IMR-90 (cell line): ENCODE data around the gene SHC1. TPM values are rescaled to one million over a fixed set of nuclear protein-coding genes. Genes with fewer than 3 reads are reported as not detected.

Experiments used
- ATAC-seq: fragments of 200-7000 bp; cut with Tn5 transposase; 2 replicates; pipeline ENCODE4 v1.9.1; 2020; ENCODE audit warnings: low read depth, mild to moderate bottlenecking, moderate library complexity
- BruUV-seq: library from RNA; stranded (reverse); fragments of 400-500 nt; replicated peaks from 2 replicates; lab custom pipeline; 2021; lab: Mats Ljungman, UMichigan
- CTCF ChIA-PET: fragments of 300-600 bp; formaldehyde crosslinking; extraction: SDS; loops from one replicate; lab custom pipeline; 2021; ENCODE audit warnings: antibody characterized with exemption; lab: Yijun Ruan, JAX
- POLR2A ChIA-PET: fragments of 300-600 bp; sonication (Branson Sonifier 250); formaldehyde crosslinking; loops from one replicate; lab custom pipeline; 2022; ENCODE audit warnings: antibody characterized with exemption; ENCODE audit not compliant: unreplicated experiment; lab: Charles Lee
- DNase-seq: peaks from one replicate; pipeline ENCODE4 v3.0.0; 2013
- H2AFZ ChIP-seq: replicated peaks from 2 replicates; pipeline ENCODE3; 2013; ENCODE audit warnings: low read length, mild to moderate bottlenecking; ENCODE audit not compliant: poor library complexity
- H2AK5ac ChIP-seq: 2 replicates; pipeline ENCODE4 v1.6.1; 2013; ENCODE audit warnings: low read depth, low read length, inconsistent platforms
- H2AK9ac ChIP-seq: replicated peaks from 2 replicates; pipeline ENCODE3; 2013; ENCODE audit warnings: mild to moderate bottlenecking, low read depth, low read length, moderate library complexity; ENCODE audit not compliant: poor library complexity
- H2BK120ac ChIP-seq: 2 replicates; pipeline ENCODE4 v1.6.1; 2013; ENCODE audit warnings: low read depth, low read length, inconsistent platforms
- H2BK15ac ChIP-seq: 3 replicates; pipeline ENCODE4 v1.6.1; 2013; ENCODE audit warnings: low read depth, low read length, inconsistent platforms
- H2BK20ac ChIP-seq: 2 replicates; pipeline ENCODE4 v1.6.1; 2013; ENCODE audit warnings: low read depth, mild to moderate bottlenecking, inconsistent platforms, low read length, moderate library complexity
- H2BK5ac ChIP-seq: 2 replicates; pipeline ENCODE4 v1.6.1; 2013; ENCODE audit warnings: mild to moderate bottlenecking, low read depth, low read length, inconsistent platforms; ENCODE audit not compliant: poor library complexity, severe bottlenecking
- H3K14ac ChIP-seq: replicated peaks from 2 replicates; pipeline ENCODE4 v1.6.1; 2013; ENCODE audit warnings: low read depth, low read length, inconsistent platforms
- H3K18ac ChIP-seq: 2 replicates; pipeline ENCODE4 v1.6.1; 2013; ENCODE audit warnings: low read depth, low read length, control low read depth
- H3K23ac ChIP-seq: 2 replicates; pipeline ENCODE4 v1.6.1; 2013; ENCODE audit warnings: low read depth, low read length, inconsistent platforms
- H3K27ac ChIP-seq: 2 replicates; pipeline ENCODE4 v1.5.1; 2013; ENCODE audit warnings: mild to moderate bottlenecking, control low read depth, low read length; ENCODE audit not compliant: insufficient read depth
- H3K27me3 ChIP-seq: 2 replicates; pipeline ENCODE4 v1.6.1; 2013; ENCODE audit warnings: low read length; ENCODE audit not compliant: control insufficient read depth, insufficient read depth
- H3K36me3 ChIP-seq: 2 replicates; pipeline ENCODE4 v1.6.1; 2013; ENCODE audit warnings: low read length, mixed read lengths; ENCODE audit not compliant: control insufficient read depth, insufficient read depth
- H3K4ac ChIP-seq: 2 replicates; pipeline ENCODE4 v1.6.1; 2013; ENCODE audit warnings: low read depth, low read length, inconsistent platforms
- H3K4me1 ChIP-seq: 2 replicates; pipeline ENCODE4 v1.6.1; 2013; ENCODE audit warnings: low read length, mixed read lengths; ENCODE audit not compliant: control insufficient read depth, insufficient read depth
- H3K4me2 ChIP-seq: 2 replicates; pipeline ENCODE4 v1.6.1; 2013; ENCODE audit warnings: low read depth, mild to moderate bottlenecking, control low read depth, low read length, moderate library complexity
- H3K4me3 ChIP-seq: 2 replicates; pipeline ENCODE4 v1.5.1; 2013; ENCODE audit warnings: low read depth, mild to moderate bottlenecking, control low read depth, low read length, moderate library complexity; ENCODE audit not compliant: insufficient read depth
- H3K56ac ChIP-seq: 2 replicates; pipeline ENCODE4 v1.6.1; 2013; ENCODE audit warnings: low read length, inconsistent platforms; ENCODE audit not compliant: insufficient read depth; ENCODE audit errors: extremely low read depth
- H3K79me1 ChIP-seq, 2 experiments: 2 replicates each; pipeline ENCODE4 v1.6.1; 2013; ENCODE audit warnings: low read length in 2 of 2, inconsistent platforms in 1 of 2, low read depth in 1 of 2
- H3K9ac ChIP-seq: 2 replicates; pipeline ENCODE4 v1.6.1; 2013; ENCODE audit warnings: low read depth, low read length, control low read depth
- H3K9me1 ChIP-seq: 2 replicates; pipeline ENCODE4 v1.6.1; 2013; ENCODE audit warnings: low read length, inconsistent platforms; ENCODE audit not compliant: insufficient read depth
- H3K9me3 ChIP-seq: 2 replicates; pipeline ENCODE4 v1.6.1; 2013; ENCODE audit warnings: low read length; ENCODE audit not compliant: control insufficient read depth, insufficient read depth
- H4K20me1 ChIP-seq: 2 replicates; pipeline ENCODE4 v1.6.1; 2013; ENCODE audit warnings: low read length, inconsistent platforms; ENCODE audit not compliant: insufficient read depth
- H4K5ac ChIP-seq: 2 replicates; pipeline ENCODE4 v1.6.1; 2013; ENCODE audit warnings: mild to moderate bottlenecking, low read depth, low read length, control low read depth
- H4K8ac ChIP-seq, 2 experiments: 2 replicates each; pipeline ENCODE4 v1.6.1; 2013; ENCODE audit warnings: low read depth in 2 of 2, low read length in 2 of 2, control low read depth in 1 of 2, inconsistent platforms in 1 of 2
- H4K91ac ChIP-seq: 2 replicates; pipeline ENCODE4 v1.6.1; 2013; ENCODE audit warnings: low read depth, low read length, inconsistent platforms; ENCODE audit not compliant: insufficient read depth
- BHLHE40 ChIP-seq: fragments of 150-350 bp; IDR thresholded peaks from 2 replicates; pipeline ENCODE4 v1.6.1; 2016; ENCODE audit warnings: mild to moderate bottlenecking, low read depth, low read length
- CEBPB ChIP-seq: IDR thresholded peaks from 2 replicates; pipeline ENCODE4 v1.6.1; 2012; ENCODE audit warnings: low read depth, low read length, improper control_type of control experiment
- CHD1 ChIP-seq: IDR thresholded peaks from 2 replicates; pipeline ENCODE4 v1.6.1; 2012; ENCODE audit warnings: low read depth, low read length, improper control_type of control experiment
- CTCF ChIP-seq: conservative IDR thresholded peaks from 2 replicates; pipeline ENCODE4 v1.5.1; 2012; ENCODE audit warnings: mild to moderate bottlenecking, low read depth, low read length, improper control_type of control experiment
- ELK1 ChIP-seq: fragments of 150-350 bp; IDR thresholded peaks from 2 replicates; pipeline ENCODE4 v1.6.1; 2016; ENCODE audit warnings: low read depth, mild to moderate bottlenecking, low read length, moderate library complexity, borderline replicate concordance
- FOS ChIP-seq: fragments of 150-350 bp; IDR thresholded peaks from 2 replicates; pipeline ENCODE4 v1.6.1; 2016; ENCODE audit warnings: low read depth, low read length
- MAFK ChIP-seq: IDR thresholded peaks from 2 replicates; pipeline ENCODE4 v1.6.1; 2012; ENCODE audit warnings: low read depth, low read length, improper control_type of control experiment
- MAZ ChIP-seq: IDR thresholded peaks from 2 replicates; pipeline ENCODE4 v1.6.1; 2012; ENCODE audit warnings: low read depth, mild to moderate bottlenecking, low read length, improper control_type of control experiment, moderate library complexity, borderline replicate concordance
- MXI1 ChIP-seq: IDR thresholded peaks from 2 replicates; pipeline ENCODE4 v1.6.1; 2012; ENCODE audit warnings: low read depth, mild to moderate bottlenecking, low read length, moderate library complexity, borderline replicate concordance
- NFE2L2 ChIP-seq: fragments of 150-350 bp; IDR thresholded peaks from 2 replicates; pipeline ENCODE4 v1.6.1; 2016; ENCODE audit warnings: low read depth, mild to moderate bottlenecking, low read length
- POLR2A ChIP-seq: IDR thresholded peaks from 2 replicates; pipeline ENCODE4 v1.6.1; 2012; ENCODE audit warnings: mild to moderate bottlenecking, low read depth, low read length
- RAD21 ChIP-seq: IDR thresholded peaks from 2 replicates; pipeline ENCODE4 v1.6.1; 2012; ENCODE audit warnings: low read length, improper control_type of control experiment
- RCOR1 ChIP-seq: IDR thresholded peaks from 2 replicates; pipeline ENCODE4 v1.6.1; 2012; ENCODE audit warnings: mild to moderate bottlenecking, low read length, improper control_type of control experiment; ENCODE audit not compliant: insufficient replicate concordance
- RFX5 ChIP-seq: IDR thresholded peaks from 2 replicates; pipeline ENCODE4 v1.8.0; 2012; ENCODE audit warnings: low read depth, mild to moderate bottlenecking, low read length, moderate library complexity
- SMC3 ChIP-seq: fragments of 150-350 bp; IDR thresholded peaks from 2 replicates; pipeline ENCODE4 v1.6.1; 2016; ENCODE audit warnings: low read depth, mild to moderate bottlenecking, antibody characterized with exemption, low read length, moderate library complexity
- USF2 ChIP-seq: fragments of 150-350 bp; IDR thresholded peaks from 2 replicates; pipeline ENCODE4 v1.6.1; 2017; ENCODE audit warnings: mild to moderate bottlenecking, antibody characterized with exemption, low read length, low read depth
- WGBS, 2 experiments: methylation state at CpG; one replicate each; pipeline versions ENCODE4 v1.1.5 to v1.1.7; 2013; ENCODE audit warnings: missing lambda C conversion rate in 2 of 2; ENCODE audit not compliant: insufficient read length in 1 of 2; ENCODE audit errors: extremely low coverage in 2 of 2; 5-methylcytosine and 5-hydroxymethylcytosine counted together
- dilution Hi-C: fragments of 300-500 bp; cut with HindIII; formaldehyde crosslinking; loops from one replicate; pipeline ENCODE4 v1.14.3; 2018; ENCODE audit warnings: low sequenced_read_pairs; ENCODE audit not compliant: unreplicated experiment
- in situ Hi-C: fragments of 300-500 bp; cut with MboI; formaldehyde crosslinking; loops from 3 replicates; pipeline ENCODE4 v1.14.3; 2019; ENCODE audit warnings: low sequenced_read_pairs, inconsistent platforms, mixed read lengths
- intact Hi-C: fragments of 100-400 bp; cut with micrococcal nuclease; formaldehyde crosslinking; loops from 2 replicates; pipeline ENCODE4 v1.10.0; 2022
- polyA plus RNA-seq, 3 experiments: library from polyadenylated mRNA; depleted of rRNA; stranded (reverse); fragments of >200 nt; gene quantifications; 2 replicates each; pipeline ENCODE4 v1.2.3, GENCODE V29; 2012; ENCODE audit warnings: low replicate concordance in 1 of 3
- total RNA-seq: library from RNA; depleted of rRNA; stranded (reverse); fragments of >200 nt; gene quantifications from 2 replicates; pipeline ENCODE4 v1.2.3, GENCODE V29; 2012

The SHC1 gene
- total and polyA plus RNA-seq, 2 of the 4 experiments (the other 2 are of a cell fraction) = 352 to 355 TPM

- H3K27ac ChIP-seq = no peak overlapping the region
- no peak overlapping the region for H3K18ac ChIP-seq
- H2BK120ac ChIP-seq = no peak overlapping the region
- no TSS peak for BruUV-seq
- POLR2A ChIA-PET = no interaction called here
- H2BK15ac ChIP-seq = no peak overlapping the region
- no peaks in the 10 kb centered on the region for H3K27me3 ChIP-seq
- H3K4ac ChIP-seq = no peak overlapping the region
- no peak overlapping the region for H3K56ac ChIP-seq
- no peak overlapping the region for H3K4me3 ChIP-seq
- no peak overlapping the region for H3K14ac ChIP-seq
- no peak overlapping the region for H2BK5ac ChIP-seq
- H3K4me1 ChIP-seq = no peaks in the 10 kb centered on the region
- H3K9me3 ChIP-seq = no peaks in the 10 kb centered on the region
- TF ChIP-seq SMC3 (no peak), POLR2A (no peak), NFE2L2 (no peak), MXI1 (no peak), ELK1 (no peak), CEBPB (no peak), RFX5 (no peak), MAFK (no peak), FOS (no peak), RAD21 (no peak), BHLHE40 (no peak), CHD1 (no peak), CTCF (no peak), USF2 (no peak), MAZ (no peak), RCOR1 (no peak)
- H4K5ac ChIP-seq = no peak overlapping the region
- DNase-seq (no peak), ATAC-seq (no peak)
- intact Hi-C loops = no loop called here
- H3K36me3 ChIP-seq = peaks cover 25% of the 10 kb centered on the region
- no peak overlapping the region for H4K91ac ChIP-seq
- H3K23ac ChIP-seq = no peak overlapping the region
- no peak overlapping the region for H2BK20ac ChIP-seq
- H2AK9ac ChIP-seq = no peak overlapping the region
- 96% methylated on average over 9 of the region's 13 CpGs; no CpG with 5 or more reads in 1 of the 2 experiments for WGBS, 2 experiments
- no peaks in the 10 kb centered on the region for H3K9me1 ChIP-seq
- H3K79me1 ChIP-seq = no peaks in the 10 kb centered on the region
- H4K8ac ChIP-seq = no peak overlapping the region
- H4K20me1 ChIP-seq = no peaks in the 10 kb centered on the region
- H2AK5ac ChIP-seq = no peak overlapping the region
- no peak overlapping the region for H2AFZ ChIP-seq
- in situ Hi-C loops = no loop called here
- H3K9ac ChIP-seq = no peak overlapping the region
- CTCF ChIA-PET = no interaction called here
- dilution Hi-C loops = no loop called here
- H3K4me2 ChIP-seq = no peak overlapping the region
These were observed 44.3 kb downstream of the SHC1 start for GRCh38 chr1:154926201-154926600.
